Neural crest cell (in vitro differentiated cells): ENCODE data around the gene GNA14. TPM values are rescaled to one million over a fixed set of nuclear protein-coding genes. Genes with fewer than 3 reads are reported as not detected.

Experiments
- DNase-seq: peaks from one replicate; pipeline ENCODE4 v3.0.0; 2021; ENCODE audit warnings: low read depth, mixed read lengths, low spot score
- H3K27ac Mint-ChIP-seq: one replicate; pipeline ENCODE4 v1.8.0; 2021; ENCODE audit warnings: mild to moderate bottlenecking, mixed read lengths; ENCODE audit not compliant: unreplicated experiment
- H3K27me3 Mint-ChIP-seq: 2 replicates; pipeline ENCODE4 v1.8.0; 2021; ENCODE audit warnings: low read depth, mild to moderate bottlenecking, mixed read lengths
- H3K36me3 Mint-ChIP-seq: 2 replicates; pipeline ENCODE4 v1.8.0; 2021; ENCODE audit warnings: low read depth, mild to moderate bottlenecking, mixed read lengths
- H3K4me1 Mint-ChIP-seq: 2 replicates; pipeline ENCODE4 v1.8.0; 2021; ENCODE audit warnings: mixed read lengths
- H3K4me3 Mint-ChIP-seq: one replicate; pipeline ENCODE4 v1.8.0; 2021; ENCODE audit warnings: mild to moderate bottlenecking, mixed read lengths
- H3K9me3 Mint-ChIP-seq: 2 replicates; pipeline ENCODE4 v1.8.0; 2021; ENCODE audit warnings: mixed read lengths
- total RNA-seq: library from RNA; stranded (reverse); gene quantifications from 2 replicates; pipeline ENCODE4 v1.2.1, GENCODE V29; 2021
- TF ChIP-seq, protein P1 (sequence below): fragments of 200-600 bp; sonication (generic); conservative IDR thresholded peaks from 2 replicates; pipeline ENCODE4 v1.5.0; 2021; ENCODE audit warnings: antibody characterized with exemption, mild to moderate bottlenecking

Gene GNA14
- total RNA-seq, 1 donor from 2014 or later, result not detected

GRCh38 chr9:77456829-77457437 lies 191.2 kb downstream of the GNA14 start:
- Mint-ChIP-seq H3K9me3 (no peaks in the 10 kb centered on the region), H3K4me3 (no peak overlapping the region), H3K4me1 (peaks cover 9% of the 10 kb centered on the region), H3K36me3 (no peaks in the 10 kb centered on the region), H3K27me3 (no peaks in the 10 kb centered on the region), H3K27ac (no peak overlapping the region)
- TF ChIP-seq, protein P1, sequence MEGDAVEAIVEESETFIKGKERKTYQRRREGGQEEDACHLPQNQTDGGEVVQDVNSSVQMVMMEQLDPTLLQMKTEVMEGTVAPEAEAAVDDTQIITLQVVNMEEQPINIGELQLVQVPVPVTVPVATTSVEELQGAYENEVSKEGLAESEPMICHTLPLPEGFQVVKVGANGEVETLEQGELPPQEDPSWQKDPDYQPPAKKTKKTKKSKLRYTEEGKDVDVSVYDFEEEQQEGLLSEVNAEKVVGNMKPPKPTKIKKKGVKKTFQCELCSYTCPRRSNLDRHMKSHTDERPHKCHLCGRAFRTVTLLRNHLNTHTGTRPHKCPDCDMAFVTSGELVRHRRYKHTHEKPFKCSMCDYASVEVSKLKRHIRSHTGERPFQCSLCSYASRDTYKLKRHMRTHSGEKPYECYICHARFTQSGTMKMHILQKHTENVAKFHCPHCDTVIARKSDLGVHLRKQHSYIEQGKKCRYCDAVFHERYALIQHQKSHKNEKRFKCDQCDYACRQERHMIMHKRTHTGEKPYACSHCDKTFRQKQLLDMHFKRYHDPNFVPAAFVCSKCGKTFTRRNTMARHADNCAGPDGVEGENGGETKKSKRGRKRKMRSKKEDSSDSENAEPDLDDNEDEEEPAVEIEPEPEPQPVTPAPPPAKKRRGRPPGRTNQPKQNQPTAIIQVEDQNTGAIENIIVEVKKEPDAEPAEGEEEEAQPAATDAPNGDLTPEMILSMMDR, result peak; percentile 84
- DNase-seq, result peak; percentile 84

DNA sequence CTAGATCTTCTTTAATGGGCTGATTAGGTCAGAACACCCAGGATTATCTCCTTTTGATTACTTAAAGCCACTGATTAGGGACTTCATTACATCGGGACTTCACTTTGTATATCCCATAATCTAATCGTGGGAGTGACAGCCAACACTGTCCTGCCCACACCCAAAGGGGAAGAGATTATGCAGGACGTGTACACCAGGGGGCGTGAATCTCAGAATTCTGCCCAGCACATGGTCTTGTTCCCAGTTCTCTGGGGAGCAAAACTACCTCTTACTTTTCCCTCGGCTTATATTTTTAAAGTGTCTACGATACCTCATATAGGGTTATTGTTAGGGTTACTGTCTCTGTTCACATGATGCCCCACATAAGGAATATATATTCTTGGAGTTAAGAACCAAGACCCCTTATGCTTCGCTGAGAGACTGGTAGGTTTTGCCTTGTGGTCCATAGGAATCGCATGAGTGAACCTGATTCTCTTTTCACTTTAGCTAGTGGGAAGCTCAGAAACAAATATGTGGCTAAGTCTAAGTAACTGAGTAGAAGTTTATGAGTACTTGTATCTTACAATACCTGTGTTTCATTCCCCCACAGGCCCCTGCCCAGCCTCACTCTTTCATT lies 192.7 kb downstream of the GNA14 start:
- Mint-ChIP-seq H3K4me1 (peaks cover 9% of the 10 kb centered on the region), H3K27ac (no peak overlapping the region), H3K4me3 (no peak overlapping the region), H3K27me3 (no peaks in the 10 kb centered on the region), H3K36me3 (peaks cover 3% of the 10 kb centered on the region), H3K9me3 (peaks cover 5% of the 10 kb centered on the region)
- no peak for DNase-seq
- TF ChIP-seq, protein P1, result peak; percentile 58

DNA sequence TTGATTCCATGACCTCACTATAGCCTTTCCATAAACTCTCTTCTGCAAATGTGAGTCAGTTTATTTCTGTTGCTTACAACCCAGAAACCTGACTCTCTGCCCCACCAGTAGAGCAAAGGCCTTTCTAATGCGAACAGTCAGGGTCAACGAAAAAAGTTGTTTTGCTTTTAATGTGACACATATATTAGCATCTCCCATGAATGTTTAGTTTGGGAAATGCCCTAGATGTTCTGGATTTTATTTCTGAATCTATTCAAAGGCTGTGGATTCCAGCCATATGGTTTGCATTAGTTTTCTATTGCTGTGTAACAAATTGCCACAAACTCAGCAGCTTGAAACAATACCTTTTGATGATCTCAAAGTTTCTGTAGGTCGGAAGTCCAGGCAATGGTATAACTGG lies 193.5 kb downstream of the GNA14 start:
- no peak for DNase-seq
- peaks cover 5% of the 10 kb centered on the region for H3K9me3 Mint-ChIP-seq
- peaks cover 9% of the 10 kb centered on the region for H3K4me1 Mint-ChIP-seq
- H3K27me3 Mint-ChIP-seq, result no peaks in the 10 kb centered on the region
- H3K27ac Mint-ChIP-seq, result no peak overlapping the region
- peaks cover 3% of the 10 kb centered on the region for H3K36me3 Mint-ChIP-seq
- TF ChIP-seq, protein P1, result no peak
- H3K4me3 Mint-ChIP-seq, result no peak overlapping the region

GRCh38 chr9:77453825-77454647 lies 194.1 kb downstream of the GNA14 start:
- no peak overlapping the region for H3K27ac Mint-ChIP-seq
- no peak for DNase-seq
- TF ChIP-seq, protein P1, result no peak
- H3K4me1 Mint-ChIP-seq, result peaks cover 9% of the 10 kb centered on the region
- peaks cover 3% of the 10 kb centered on the region for H3K36me3 Mint-ChIP-seq
- H3K4me3 Mint-ChIP-seq, result no peak overlapping the region
- H3K9me3 Mint-ChIP-seq, result peaks cover 5% of the 10 kb centered on the region
- no peaks in the 10 kb centered on the region for H3K27me3 Mint-ChIP-seq

GRCh38 chr9:77451507-77451906 lies 196.6 kb downstream of the GNA14 start:
- TF ChIP-seq, protein P1, result no peak
- H3K27ac Mint-ChIP-seq, result no peak overlapping the region
- H3K4me1 Mint-ChIP-seq, result no peaks in the 10 kb centered on the region
- peaks cover 3% of the 10 kb centered on the region for H3K36me3 Mint-ChIP-seq
- DNase-seq, result no peak
- no peaks in the 10 kb centered on the region for H3K27me3 Mint-ChIP-seq
- H3K9me3 Mint-ChIP-seq, result peaks cover 11% of the 10 kb centered on the region
- H3K4me3 Mint-ChIP-seq, result no peak overlapping the region
